Glutamatergic neuron (in vitro differentiated cells): Measurements from ENCODE around the gene ZNF490. TPM values are rescaled to one million over a fixed set of nuclear protein-coding genes. Genes with fewer than 3 reads are reported as not detected.

Experiments
- DNase-seq: peaks from one replicate; pipeline ENCODE4 v3.0.0; 2022
- H3K27ac Mint-ChIP-seq: one replicate; pipeline ENCODE4 v1.8.0; 2020; ENCODE audit warnings: mild to moderate bottlenecking, mixed read lengths, inconsistent platforms; ENCODE audit not compliant: unreplicated experiment
- H3K27me3 Mint-ChIP-seq: one replicate; pipeline ENCODE4 v1.8.0; 2020; ENCODE audit warnings: mild to moderate bottlenecking, moderate library complexity, mixed read lengths, inconsistent platforms; ENCODE audit not compliant: unreplicated experiment
- H3K36me3 Mint-ChIP-seq: one replicate; pipeline ENCODE4 v1.8.0; 2020; ENCODE audit warnings: mild to moderate bottlenecking, mixed read lengths, inconsistent platforms; ENCODE audit not compliant: unreplicated experiment
- H3K4me1 Mint-ChIP-seq: one replicate; pipeline ENCODE4 v1.8.0; 2020; ENCODE audit warnings: mild to moderate bottlenecking, low read depth, mixed read lengths, inconsistent platforms; ENCODE audit not compliant: unreplicated experiment
- H3K4me3 Mint-ChIP-seq: one replicate; pipeline ENCODE4 v1.8.0; 2020; ENCODE audit warnings: mild to moderate bottlenecking, mixed read lengths, inconsistent platforms; ENCODE audit not compliant: unreplicated experiment
- H3K9me3 Mint-ChIP-seq: one replicate; pipeline ENCODE4 v1.8.0; 2020; ENCODE audit warnings: mild to moderate bottlenecking, moderate library complexity, mixed read lengths, inconsistent platforms; ENCODE audit not compliant: unreplicated experiment
- CTCF ChIP-seq: fragments of 200-600 bp; sonication (generic); IDR thresholded peaks from one replicate; pipeline ENCODE4 v1.5.0; 2021; ENCODE audit not compliant: partially characterized antibody, unreplicated experiment
- total RNA-seq: library from RNA; stranded (reverse); fragmentation: NEBNext Ultra II Directional; extraction: Animal tissue kit (Norgen Biotek cat#: 25700); gene quantifications from one replicate; pipeline ENCODE4 v1.2.1, GENCODE V29; 2021; ENCODE audit not compliant: unreplicated experiment

The ZNF490 gene
- total RNA-seq, 1 donor from 2014 or later = 8.0 TPM

GRCh38 chr19:12545267-12545666, 65.3 kb downstream of the ZNF490 start:
- no peak for DNase-seq
- Mint-ChIP-seq H3K36me3 (peaks cover 18% of the 10 kb centered on the region), H3K4me3 (peak overlapping the region; percentile 30), H3K27ac (no peak overlapping the region), H3K9me3 (peaks cover 4% of the 10 kb centered on the region), H3K4me1 (peaks cover 5% of the 10 kb centered on the region), H3K27me3 (peaks cover under 1% of the 10 kb centered on the region)
- TF ChIP-seq CTCF = no peak

GRCh38 chr19:12544401-12544876, 66.2 kb downstream of the ZNF490 start:
- no peak for TF ChIP-seq CTCF
- peaks cover 5% of the 10 kb centered on the region for H3K9me3 Mint-ChIP-seq
- H3K4me1 Mint-ChIP-seq = peaks cover 2% of the 10 kb centered on the region

GRCh38 chr19:12543855-12544254, 66.8 kb downstream of the ZNF490 start:
- TF ChIP-seq CTCF = no peak
- peaks cover 22% of the 10 kb centered on the region for H3K36me3 Mint-ChIP-seq
- H3K27me3 Mint-ChIP-seq = peaks cover 2% of the 10 kb centered on the region
- H3K4me1 Mint-ChIP-seq = no peaks in the 10 kb centered on the region
- no peak for DNase-seq
- H3K9me3 Mint-ChIP-seq = peaks cover 5% of the 10 kb centered on the region
- no peak overlapping the region for H3K4me3 Mint-ChIP-seq
- H3K27ac Mint-ChIP-seq = no peak overlapping the region

More at GRCh38 chr19:12544401-12544876, 66.2 kb downstream of the ZNF490 start:
- Mint-ChIP-seq H3K27me3 (peaks cover 2% of the 10 kb centered on the region), H3K4me3 (no peak overlapping the region), H3K36me3 (peaks cover 22% of the 10 kb centered on the region), H3K27ac (no peak overlapping the region)
- DNase-seq = no peak

Other genes starting within 250 kb of the ZNF490 start
- gene ZNF442, start 245.1 kb downstream of the ZNF490 start, total RNA-seq = 1.2 TPM
- 2.6 TPM for gene ZNF799, start 209.5 kb downstream of the ZNF490 start, total RNA-seq
- gene ZNF443, start 169.8 kb downstream of the ZNF490 start, total RNA-seq = 8.8 TPM
- 8.7 TPM for gene ZNF709, start 126.0 kb downstream of the ZNF490 start, total RNA-seq
- 11.2 TPM for gene ZNF564, start 59.3 kb downstream of the ZNF490 start, total RNA-seq
- gene ZNF791, start 107 bp upstream of the ZNF490 start, total RNA-seq = 27.6 TPM
- 72.2 TPM for gene MAN2B1, start 55.9 kb upstream of the ZNF490 start, total RNA-seq
- gene WDR83, start 56.0 kb upstream of the ZNF490 start, total RNA-seq = 16.3 TPM
- 116 TPM for gene DHPS, start 71.1 kb upstream of the ZNF490 start, total RNA-seq
- not detected for gene GNG14, start 77.2 kb upstream of the ZNF490 start, total RNA-seq
- gene FBXW9, start 85.8 kb upstream of the ZNF490 start, total RNA-seq = 7.4 TPM
- 135 TPM for gene TNPO2, start 113.1 kb upstream of the ZNF490 start, total RNA-seq
- 204 TPM for gene TRIR, start 123.9 kb upstream of the ZNF490 start, total RNA-seq
- gene GET3, start 126.7 kb upstream of the ZNF490 start, total RNA-seq = 49.3 TPM
- not detected for gene BEST2, start 141.0 kb upstream of the ZNF490 start, total RNA-seq
- gene HOOK2, start 164.7 kb upstream of the ZNF490 start, total RNA-seq = 40.1 TPM
- 24.9 TPM for gene JUNB, start 180.7 kb upstream of the ZNF490 start, total RNA-seq
- gene PRDX2, start 191.0 kb upstream of the ZNF490 start, total RNA-seq = 671 TPM
- gene THSD8, start 191.3 kb upstream of the ZNF490 start, total RNA-seq = 14.4 TPM
- 16.7 TPM for gene RNASEH2A, start 195.8 kb upstream of the ZNF490 start, total RNA-seq
- gene RTBDN, start 223.8 kb upstream of the ZNF490 start, total RNA-seq = 4.8 TPM
- 230 TPM for gene MAST1, start 227.7 kb upstream of the ZNF490 start, total RNA-seq